Pancreas (tissue), 10 donors: ENCODE measurements around the gene ADAMTS5. TPM values are rescaled to one million over a fixed set of nuclear protein-coding genes. Genes with fewer than 3 reads are reported as not detected.

ENCODE experiments used
- ATAC-seq, 4 donors: fragments of 200-7000 bp; cut with Tn5 transposase; one replicate each; pipeline versions ENCODE4 v1.8.0 to v1.9.1; 2020; ENCODE audit warnings: mild to moderate bottlenecking in 4 of 4, moderate library complexity in 4 of 4
- DNase-seq, 6 donors: peaks; one replicate each; pipeline ENCODE4 v3.0.0-alpha.2; 2020
- FAIRE-seq: peaks from 2 replicates; lab custom pipeline; 2012; peaks lifted over from hg19 to GRCh38; lab: Jason Lieb, UNC
- H3K27ac ChIP-seq, 4 donors: fragments of 200-600 bp; sonication (generic); 1 replicate in 3 of 4; 2 replicates in 1 of 4; pipeline versions ENCODE4 v1.5.0 to v1.8.0; 2020
- H3K27me3 ChIP-seq, 4 donors: fragments of 200-600 bp; one replicate each; pipeline ENCODE4 v1.8.0; 2021
- H3K36me3 ChIP-seq, 3 donors: fragments of 200-600 bp; sonication (generic) in 1 of 3; one replicate each; pipeline versions ENCODE4 v1.5.0 to v1.8.0; 2020 to 2021
- H3K4me1 ChIP-seq, 3 donors: fragments of 200-600 bp; one replicate each; pipeline ENCODE4 v1.8.0; 2021
- H3K4me3 ChIP-seq, 4 donors: fragments of 200-600 bp; sonication (generic) in 2 of 4; one replicate each; pipeline versions ENCODE4 v1.5.0 to v1.8.0; 2020 to 2021
- H3K9me3 ChIP-seq, 4 donors: fragments of 200-600 bp; one replicate each; pipeline ENCODE4 v1.8.0; 2021
- CTCF ChIP-seq, 4 donors: fragments of 200-600 bp; sonication (generic) in 3 of 4; IDR thresholded peaks; one replicate each; pipeline versions ENCODE4 v1.5.0 to v1.8.0; 2021; ENCODE audit warnings: antibody characterized with exemption in 4 of 4
- WGBS, 2 donors: extraction: QIAGEN DNeasy Blood & Tissue Kit; methylation state at CpG; one replicate each; pipeline ENCODE4 v1.1.7; 2013; 5-methylcytosine and 5-hydroxymethylcytosine counted together
- intact Hi-C, 3 donors: fragments of 100-400 bp; cut with DNase I; formaldehyde crosslinking; loops; one replicate each; pipeline versions ENCODE4 v1.11.1 to v1.14.2; 2022
- polyA plus RNA-seq, 2 donors: library from polyadenylated mRNA; stranded (reverse); fragments of 200-250 nt; gene quantifications; one replicate each; pipeline ENCODE4 v1.2.3, GENCODE V29; 2013
- total RNA-seq, 6 donors: library from RNA; stranded (reverse); fragmentation: NEBNext Ultra II Directional in 4 of 6; extraction: Animal tissue kit (Norgen Biotek cat#: 25700) in 4 of 6; gene quantifications; one replicate each; pipeline versions ENCODE4 v1.2.1 to v1.2.4, GENCODE V29; 2021 to 2023
- donor health status: healthy with polysubstance abuse.
- donor health status: DM: no; HTN: no; CAD: no; lungs with moderate emphysema.
- donor health status: DM: no; HTN: no; CAD: no.
- donor health status: control.
- donor health status: control.
- donor health status: Bipolar disorder and iron deficiency.
- donor health status: DM: yes; HTN: yes; CAD: no.
- donor health status: DM: no; HTN: no; CAD: no.
- donor health status: DM: no; HTN: no; CAD: no.
- donor health status: DM: yes; HTN: yes; CAD: no.

ADAMTS5 gene
- total and polyA plus RNA-seq, 8 donors: 0.14 to 3.4 (median 0.55) TPM

GRCh38 chr21:26945916-26946675 is 20.8 kb downstream of the ADAMTS5 start:
- DNase-seq (no peak), FAIRE-seq (no peak), ATAC-seq (peak in 3 of 4 donors; percentile 18 to 55 (median 37))
- TF ChIP-seq CTCF (IDR thresholded peaks at IDR 0.05): no peak
- H3K27me3 ChIP-seq: peaks cover 0 to 4% (median 0%) of the 10 kb centered on the region in 4 donors
- intact Hi-C loops: no loop called here
- H3K9me3 ChIP-seq: no peaks in the 10 kb centered on the region
- no peaks in the 10 kb centered on the region for H3K4me1 ChIP-seq
- H3K27ac ChIP-seq: no peak overlapping the region
- no peak overlapping the region for H3K4me3 ChIP-seq
- 67% methylated on average over 13 of the region's 13 CpGs for WGBS, 2 donors
- no peaks in the 10 kb centered on the region for H3K36me3 ChIP-seq

GRCh38 chr21:26943921-26944320 is 23.0 kb downstream of the ADAMTS5 start:
- H3K4me1 ChIP-seq: peaks cover 0 to 10% (median 7%) of the 10 kb centered on the region in 3 donors
- intact Hi-C loops: no loop called here
- no peak for TF ChIP-seq CTCF (IDR thresholded peaks at IDR 0.05)
- H3K4me3 ChIP-seq: no peak overlapping the region
- 84 to 87% methylated on average over 2 of the region's 2 CpGs for WGBS, 2 donors
- H3K27ac ChIP-seq: no peak overlapping the region
- FAIRE-seq (no peak), ATAC-seq (no peak), DNase-seq (no peak)
- H3K27me3 ChIP-seq: peaks cover 0 to 4% (median 0%) of the 10 kb centered on the region in 4 donors
- no peaks in the 10 kb centered on the region for H3K9me3 ChIP-seq
- H3K36me3 ChIP-seq: no peaks in the 10 kb centered on the region

GRCh38 chr21:26941421-26941820 is 25.5 kb downstream of the ADAMTS5 start:
- no peak for TF ChIP-seq CTCF (IDR thresholded peaks at IDR 0.05)
- H3K9me3 ChIP-seq: no peaks in the 10 kb centered on the region
- H3K36me3 ChIP-seq: no peaks in the 10 kb centered on the region
- no peaks in the 10 kb centered on the region for H3K27me3 ChIP-seq
- ATAC-seq (no peak), FAIRE-seq (no peak), DNase-seq (no peak)
- H3K27ac ChIP-seq: no peak overlapping the region
- WGBS, 2 donors: 80 to 86% methylated on average over 1 of the region's 1 CpG
- no peak overlapping the region for H3K4me3 ChIP-seq
- intact Hi-C loops: no loop called here
- H3K4me1 ChIP-seq: peaks cover 0 to 10% (median 7%) of the 10 kb centered on the region in 3 donors

GRCh38 chr21:26939601-26940111 is 27.2 kb downstream of the ADAMTS5 start:
- peak; percentile 66 to 87 (median 83) for ATAC-seq
- no peak for FAIRE-seq

More at GRCh38 chr21:26939601-26940111, 27.2 kb downstream of the ADAMTS5 start:
- no peaks in the 10 kb centered on the region for H3K9me3 ChIP-seq
- TF ChIP-seq CTCF (IDR thresholded peaks at IDR 0.05): no peak
- intact Hi-C loops: no loop called here
- H3K36me3 ChIP-seq: no peaks in the 10 kb centered on the region
- H3K27ac ChIP-seq: peak overlapping the region in 2 of 4 donors; percentile 3 to 7
- peaks cover 0 to 10% (median 7%) of the 10 kb centered on the region in 3 donors for H3K4me1 ChIP-seq
- H3K27me3 ChIP-seq: no peaks in the 10 kb centered on the region
- H3K4me3 ChIP-seq: no peak overlapping the region
- DNase-seq: peak in 1 of 6 donors; percentile 8
- WGBS, 2 donors: 17 to 19% methylated on average over 2 of the region's 2 CpGs
